ENCODE results near the gene PAPPA. TPM values are rescaled to one million over a fixed set of nuclear protein-coding genes. Genes with fewer than 3 reads are reported as not detected.

The PAPPA gene
- total RNA-seq, 2 experiments from 2014 or later: not detected

DNA sequence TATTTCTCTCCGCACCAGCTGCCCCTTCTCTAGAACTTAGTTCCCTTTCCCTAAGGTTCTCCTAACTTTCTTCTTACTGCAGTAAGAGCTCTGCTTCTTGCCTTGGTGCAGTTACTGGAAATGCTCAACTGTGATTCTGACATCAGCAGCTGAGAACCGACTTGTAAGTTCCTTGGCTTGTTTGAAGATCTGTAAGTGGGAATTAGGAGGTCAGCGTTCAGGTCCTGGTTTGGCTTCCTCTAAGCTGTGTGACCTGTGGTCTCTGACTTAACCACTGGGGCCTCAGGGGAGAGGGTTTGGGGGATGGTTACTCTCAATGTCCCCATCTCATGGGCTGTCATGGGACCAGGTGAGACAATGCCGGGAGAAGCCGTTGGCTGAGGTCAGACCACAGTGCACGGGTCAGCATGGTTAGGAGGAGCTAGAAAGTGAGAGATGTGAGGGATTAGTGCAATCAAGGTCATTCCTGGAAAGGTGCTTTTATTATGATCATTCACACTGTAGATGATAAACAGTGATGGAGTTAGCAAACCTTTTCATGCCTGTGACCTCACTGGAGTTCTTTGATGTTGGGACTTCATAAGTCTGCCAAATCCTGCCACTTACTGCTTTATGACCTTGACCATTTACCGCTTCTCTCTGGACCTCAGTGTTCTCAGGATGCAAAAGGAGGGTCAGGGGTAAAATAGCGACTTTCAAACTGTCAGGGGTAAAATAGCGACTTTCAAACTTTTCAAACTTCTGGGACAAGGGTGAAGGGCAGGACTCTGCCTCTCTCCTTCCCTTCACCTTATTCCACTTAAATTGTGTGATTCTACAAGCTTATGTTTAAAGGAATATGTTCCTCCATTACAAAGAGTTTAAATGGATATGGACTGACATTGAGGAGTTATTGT, 7.3 kb downstream of the PAPPA start:
- no peak overlapping the region for H3K4me3 ChIP-seq (ENCODE audit: low read depth, low read length, poor library complexity, severe bottlenecking)
- H3K9me3 ChIP-seq (ENCODE audit: low read length): no peaks in the 10 kb centered on the region
- no peak overlapping the region for H3K4me2 ChIP-seq (ENCODE audit: low read length)
- no peaks in the 10 kb centered on the region for H4K20me1 ChIP-seq (ENCODE audit: insufficient read depth, low read length)
- H3K27ac ChIP-seq (ENCODE audit: low read depth, low read length, poor library complexity, severe bottlenecking): no peak overlapping the region
- no peaks in the 10 kb centered on the region for H3K9me2 ChIP-seq (ENCODE audit: insufficient read depth, low read length)
- POLR2A ChIA-PET: no interaction called here
- H2AFZ ChIP-seq (ENCODE audit: low read length): no peak overlapping the region
- no peaks in the 10 kb centered on the region for H3K79me2 ChIP-seq (ENCODE audit: insufficient read depth, low read depth, low read length)
- intact Hi-C loops (cut with micrococcal nuclease; ENCODE audit: unreplicated experiment): loop anchor here (5.0 kb wide), 1 partner anchor 569 kb away; no protein-coding TSS in a partner anchor
- CTCF ChIA-PET (ENCODE audit: unreplicated experiment): no interaction called here
- DNase-seq (ENCODE audit: low spot score): no peak
- BruUV-seq (replicated peaks): no TSS peak
- no peak for TF ChIP-seq EZH2phosphoT487 (IDR thresholded peaks at IDR 0.05; ENCODE audit: borderline replicate concordance, low read depth, low read length)
- TF ChIP-seq, protein P1, sequence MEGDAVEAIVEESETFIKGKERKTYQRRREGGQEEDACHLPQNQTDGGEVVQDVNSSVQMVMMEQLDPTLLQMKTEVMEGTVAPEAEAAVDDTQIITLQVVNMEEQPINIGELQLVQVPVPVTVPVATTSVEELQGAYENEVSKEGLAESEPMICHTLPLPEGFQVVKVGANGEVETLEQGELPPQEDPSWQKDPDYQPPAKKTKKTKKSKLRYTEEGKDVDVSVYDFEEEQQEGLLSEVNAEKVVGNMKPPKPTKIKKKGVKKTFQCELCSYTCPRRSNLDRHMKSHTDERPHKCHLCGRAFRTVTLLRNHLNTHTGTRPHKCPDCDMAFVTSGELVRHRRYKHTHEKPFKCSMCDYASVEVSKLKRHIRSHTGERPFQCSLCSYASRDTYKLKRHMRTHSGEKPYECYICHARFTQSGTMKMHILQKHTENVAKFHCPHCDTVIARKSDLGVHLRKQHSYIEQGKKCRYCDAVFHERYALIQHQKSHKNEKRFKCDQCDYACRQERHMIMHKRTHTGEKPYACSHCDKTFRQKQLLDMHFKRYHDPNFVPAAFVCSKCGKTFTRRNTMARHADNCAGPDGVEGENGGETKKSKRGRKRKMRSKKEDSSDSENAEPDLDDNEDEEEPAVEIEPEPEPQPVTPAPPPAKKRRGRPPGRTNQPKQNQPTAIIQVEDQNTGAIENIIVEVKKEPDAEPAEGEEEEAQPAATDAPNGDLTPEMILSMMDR (conservative IDR thresholded peaks at IDR 0.05; ENCODE audit: low read length): no peak
- no peaks in the 10 kb centered on the region for H3K4me1 ChIP-seq (ENCODE audit: insufficient read depth, low read length, poor library complexity, severe bottlenecking)
- no peaks in the 10 kb centered on the region for H3K36me3 ChIP-seq (ENCODE audit: insufficient read depth, low read length)

DNA sequence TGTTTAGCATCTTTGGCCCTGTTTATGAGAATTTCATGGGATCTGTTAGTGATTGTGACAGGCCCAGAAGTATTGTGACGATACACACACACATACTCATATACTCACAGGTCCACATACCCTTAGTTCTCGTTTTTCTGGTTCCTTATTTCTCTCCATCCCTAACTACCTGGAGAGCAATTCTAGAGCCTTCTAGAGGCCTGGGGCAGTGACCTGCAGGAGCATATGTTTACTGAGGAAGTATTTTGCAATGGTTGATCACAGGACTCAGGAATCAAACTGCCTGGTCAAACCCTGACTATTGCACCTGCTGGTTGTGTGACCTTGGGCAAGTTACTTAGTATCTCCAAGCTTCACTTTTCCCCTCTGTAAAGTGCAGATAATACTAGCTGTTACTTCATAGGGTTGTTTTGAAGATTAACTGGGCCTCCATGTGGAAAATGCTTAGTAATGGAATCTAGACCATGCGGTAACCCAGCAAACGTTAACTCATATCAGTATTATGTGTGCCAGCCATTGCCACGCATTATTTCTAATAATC, 8.7 kb downstream of the PAPPA start:
- BruUV-seq (replicated peaks): no TSS peak
- H3K4me1 ChIP-seq (ENCODE audit: insufficient read depth, low read length, poor library complexity, severe bottlenecking): no peaks in the 10 kb centered on the region
- H3K4me3 ChIP-seq (ENCODE audit: low read depth, low read length, poor library complexity, severe bottlenecking): no peak overlapping the region
- DNase-seq (ENCODE audit: low spot score): no peak
- no peaks in the 10 kb centered on the region for H3K36me3 ChIP-seq (ENCODE audit: insufficient read depth, low read length)
- H2AFZ ChIP-seq (ENCODE audit: low read length): no peak overlapping the region
- intact Hi-C loops (cut with micrococcal nuclease; ENCODE audit: unreplicated experiment): loop anchor here (5.0 kb wide), 1 partner anchor 570 kb away; no protein-coding TSS in a partner anchor
- no peak overlapping the region for H3K27ac ChIP-seq (ENCODE audit: low read depth, low read length, poor library complexity, severe bottlenecking)
- H3K9me3 ChIP-seq (ENCODE audit: low read length): no peaks in the 10 kb centered on the region
- H3K9me2 ChIP-seq (ENCODE audit: insufficient read depth, low read length): no peaks in the 10 kb centered on the region
- no peaks in the 10 kb centered on the region for H3K79me2 ChIP-seq (ENCODE audit: insufficient read depth, low read depth, low read length)
- no peak overlapping the region for H3K4me2 ChIP-seq (ENCODE audit: low read length)
- ChIA-PET CTCF (ENCODE audit: unreplicated experiment) (no interaction called here), POLR2A (no interaction called here)
- no peaks in the 10 kb centered on the region for H4K20me1 ChIP-seq (ENCODE audit: insufficient read depth, low read length)
- TF ChIP-seq, protein P1 (conservative IDR thresholded peaks at IDR 0.05; ENCODE audit: low read length): no peak
